OCI-LY7 (cell line): ENCODE measurements around the gene CRACDL.

Source experiments
- CTCF ChIP-seq: fragments of 200-600 bp; sonication (generic); conservative IDR thresholded peaks from 2 replicates; pipeline ENCODE4 v1.5.1; 2014; ENCODE audit warnings: mild to moderate bottlenecking, antibody characterized with exemption, low read length, moderate library complexity, mixed read lengths
- EZH2phosphoT487 ChIP-seq: fragments of 200-600 bp; sonication (generic); IDR thresholded peaks from 2 replicates; pipeline ENCODE4 v1.6.1; 2018; ENCODE audit warnings: low read depth, borderline replicate concordance, mild to moderate bottlenecking, mixed run types, antibody characterized with exemption, low read length, moderate library complexity, mixed read lengths

GRCh38 chr2:98809878-98810587 is 126.0 kb downstream of the CRACDL start:
- no peak for TF ChIP-seq CTCF
- no peak for TF ChIP-seq EZH2phosphoT487
